ENCODE measurements around the gene SHC2.

The SHC2 gene

GRCh38 chr19:463483-464207 is 2.8 kb upstream of the SHC2 start:
- TF ChIP-seq SNAI2 (CRISPR knock-in tag; IDR thresholded peaks at IDR 0.05) (no peak), RARB (CRISPR knock-in tag; IDR thresholded peaks at IDR 0.05) (no peak), OSR1 (CRISPR knock-in tag; IDR thresholded peaks at IDR 0.05) (no peak), POU6F1 (CRISPR knock-in tag; IDR thresholded peaks at IDR 0.05; ENCODE audit: borderline replicate concordance, low read depth) (no peak), BACH2 (CRISPR knock-in tag; IDR thresholded peaks at IDR 0.05; ENCODE audit: borderline replicate concordance) (no peak), ARNTL (CRISPR knock-in tag; IDR thresholded peaks at IDR 0.05; ENCODE audit: borderline replicate concordance, low read depth) (no peak), ZNF70 (CRISPR knock-in tag; IDR thresholded peaks at IDR 0.05) (no peak), ZFP30 (CRISPR knock-in tag; IDR thresholded peaks at IDR 0.05) (no peak), ZNF8 (CRISPR knock-in tag; IDR thresholded peaks at IDR 0.05) (no peak), GLIS3 (CRISPR knock-in tag; IDR thresholded peaks at IDR 0.05) (no peak), ZC3H10 (CRISPR knock-in tag; IDR thresholded peaks at IDR 0.05) (no peak), ESRRG (CRISPR knock-in tag; IDR thresholded peaks at IDR 0.05) (no peak), TOX (CRISPR knock-in tag; IDR thresholded peaks at IDR 0.05; ENCODE audit: borderline replicate concordance) (no peak)
- TF ChIP-seq, protein P1, sequence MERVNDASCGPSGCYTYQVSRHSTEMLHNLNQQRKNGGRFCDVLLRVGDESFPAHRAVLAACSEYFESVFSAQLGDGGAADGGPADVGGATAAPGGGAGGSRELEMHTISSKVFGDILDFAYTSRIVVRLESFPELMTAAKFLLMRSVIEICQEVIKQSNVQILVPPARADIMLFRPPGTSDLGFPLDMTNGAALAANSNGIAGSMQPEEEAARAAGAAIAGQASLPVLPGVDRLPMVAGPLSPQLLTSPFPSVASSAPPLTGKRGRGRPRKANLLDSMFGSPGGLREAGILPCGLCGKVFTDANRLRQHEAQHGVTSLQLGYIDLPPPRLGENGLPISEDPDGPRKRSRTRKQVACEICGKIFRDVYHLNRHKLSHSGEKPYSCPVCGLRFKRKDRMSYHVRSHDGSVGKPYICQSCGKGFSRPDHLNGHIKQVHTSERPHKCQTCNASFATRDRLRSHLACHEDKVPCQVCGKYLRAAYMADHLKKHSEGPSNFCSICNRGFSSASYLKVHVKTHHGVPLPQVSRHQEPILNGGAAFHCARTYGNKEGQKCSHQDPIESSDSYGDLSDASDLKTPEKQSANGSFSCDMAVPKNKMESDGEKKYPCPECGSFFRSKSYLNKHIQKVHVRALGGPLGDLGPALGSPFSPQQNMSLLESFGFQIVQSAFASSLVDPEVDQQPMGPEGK (CRISPR knock-in tag; IDR thresholded peaks at IDR 0.05; ENCODE audit: borderline replicate concordance), result no peak
- TF ChIP-seq, protein P2, sequence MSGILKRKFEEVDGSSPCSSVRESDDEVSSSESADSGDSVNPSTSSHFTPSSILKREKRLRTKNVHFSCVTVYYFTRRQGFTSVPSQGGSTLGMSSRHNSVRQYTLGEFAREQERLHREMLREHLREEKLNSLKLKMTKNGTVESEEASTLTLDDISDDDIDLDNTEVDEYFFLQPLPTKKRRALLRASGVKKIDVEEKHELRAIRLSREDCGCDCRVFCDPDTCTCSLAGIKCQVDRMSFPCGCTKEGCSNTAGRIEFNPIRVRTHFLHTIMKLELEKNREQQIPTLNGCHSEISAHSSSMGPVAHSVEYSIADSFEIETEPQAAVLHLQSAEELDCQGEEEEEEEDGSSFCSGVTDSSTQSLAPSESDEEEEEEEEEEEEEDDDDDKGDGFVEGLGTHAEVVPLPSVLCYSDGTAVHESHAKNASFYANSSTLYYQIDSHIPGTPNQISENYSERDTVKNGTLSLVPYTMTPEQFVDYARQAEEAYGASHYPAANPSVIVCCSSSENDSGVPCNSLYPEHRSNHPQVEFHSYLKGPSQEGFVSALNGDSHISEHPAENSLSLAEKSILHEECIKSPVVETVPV (CRISPR knock-in tag; IDR thresholded peaks at IDR 0.05), result no peak
- no peak for ATAC-seq

- ATAC-seq, result peak; percentile 48
- TF ChIP-seq ESRRG (CRISPR knock-in tag; IDR thresholded peaks at IDR 0.05) (no peak), SNAI2 (CRISPR knock-in tag; IDR thresholded peaks at IDR 0.05) (no peak), OSR1 (CRISPR knock-in tag; IDR thresholded peaks at IDR 0.05) (no peak), CSDC2 (CRISPR knock-in tag; IDR thresholded peaks at IDR 0.05) (no peak), POU6F1 (CRISPR knock-in tag; IDR thresholded peaks at IDR 0.05; ENCODE audit: borderline replicate concordance, low read depth) (no peak), ZNF8 (CRISPR knock-in tag; IDR thresholded peaks at IDR 0.05) (no peak), ZNF70 (CRISPR knock-in tag; IDR thresholded peaks at IDR 0.05) (no peak)
These were observed 1.1 kb upstream of the SHC2 start for GRCh38 chr19:461721-462551.

DNA sequence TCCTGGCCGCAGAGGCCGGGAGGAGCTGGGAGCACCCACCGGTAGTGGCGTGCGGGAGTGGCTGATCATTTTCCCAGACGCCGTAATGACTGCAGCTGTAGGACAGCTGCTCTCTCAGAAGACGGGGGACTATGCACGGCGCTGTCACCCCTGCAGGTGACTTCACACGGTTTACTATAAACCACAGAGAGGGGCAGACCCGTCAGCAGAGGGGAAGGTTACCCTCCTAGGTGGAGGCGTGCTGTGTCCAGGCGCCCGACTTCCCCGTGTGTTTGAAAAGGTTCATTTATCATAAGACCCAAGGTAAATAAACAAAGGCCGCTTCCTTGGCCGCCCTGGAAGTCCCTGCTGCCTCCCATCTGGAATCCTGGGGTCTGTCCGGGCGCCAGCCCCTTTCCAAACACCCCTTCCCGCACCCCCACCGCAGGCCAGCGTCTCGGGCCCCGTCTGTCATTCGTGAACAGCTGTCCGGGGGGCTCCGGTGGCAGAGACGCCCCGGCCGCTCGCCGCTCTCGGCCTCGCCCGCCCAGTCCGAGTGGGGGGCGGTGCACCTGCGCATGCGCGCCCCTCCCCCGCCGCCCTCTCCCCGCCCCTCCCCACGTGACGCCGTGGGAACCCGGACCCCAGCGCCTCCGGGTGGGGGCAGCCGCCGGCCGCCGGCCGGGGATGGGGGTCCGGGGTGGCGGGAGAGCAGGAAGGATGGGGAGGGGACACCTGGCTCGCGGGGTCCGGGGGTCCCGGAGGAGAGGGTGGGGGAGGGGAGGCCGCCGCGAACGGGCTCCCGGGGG is 915 bp downstream of the SHC2 start:
- peak; percentile 15; the same call in 1 of the 3 replicates for ATAC-seq
- TF ChIP-seq BACH2 (CRISPR knock-in tag; IDR thresholded peaks at IDR 0.05; ENCODE audit: borderline replicate concordance) (no peak), SNAI2 (CRISPR knock-in tag; IDR thresholded peaks at IDR 0.05) (no peak), TCF4 (CRISPR knock-in tag; IDR thresholded peaks at IDR 0.05; ENCODE audit: borderline replicate concordance) (no peak), ZC3H10 (CRISPR knock-in tag; IDR thresholded peaks at IDR 0.05) (no peak), ZNF70 (CRISPR knock-in tag; IDR thresholded peaks at IDR 0.05) (no peak), CSDC2 (CRISPR knock-in tag; IDR thresholded peaks at IDR 0.05) (no peak), ZFP30 (CRISPR knock-in tag; IDR thresholded peaks at IDR 0.05) (no peak), ZFP3 (CRISPR knock-in tag; IDR thresholded peaks at IDR 0.05) (no peak), CREB5 (CRISPR knock-in tag; IDR thresholded peaks at IDR 0.05; ENCODE audit: low read depth) (no peak), POU6F1 (CRISPR knock-in tag; IDR thresholded peaks at IDR 0.05; ENCODE audit: borderline replicate concordance, low read depth) (no peak), ISL1 (CRISPR knock-in tag; IDR thresholded peaks at IDR 0.05) (no peak)

Data from SK-N-SH treated with all-trans-retinoic acid at 6 μM for 48 hours (cell line).